GM23338 (cell line): Measurements from ENCODE around the gene THOC7. TPM values are rescaled to one million over a fixed set of nuclear protein-coding genes. Genes with fewer than 3 reads are reported as not detected.
A peak's percentile ranks its signal among the peaks of the same experiment; 100 is the strongest.

Source experiments
- ATAC-seq: fragments of 200-7000 bp; cut with Tn5 transposase; 3 replicates; pipeline ENCODE4 v1.9.1; 2020
- DNase-seq: peaks from one replicate; pipeline ENCODE4 v3.0.0-alpha.2; 2015; ENCODE audit warnings: low spot score
- H2AFZ ChIP-seq: fragments of 200-600 bp; sonication (generic); 2 replicates; pipeline ENCODE4 v1.8.0; 2016; ENCODE audit warnings: antibody characterized with exemption, mild to moderate bottlenecking, moderate library complexity
- H3F3A ChIP-seq: fragments of 200-600 bp; sonication (generic); replicated peaks from 2 replicates; pipeline ENCODE4 v1.8.0; 2017; ENCODE audit warnings: antibody characterized with exemption, mixed run types, low read depth
- H3K27ac ChIP-seq: fragments of 200-600 bp; sonication (generic); 2 replicates; pipeline ENCODE4 v1.6.1; 2016; ENCODE audit warnings: low read depth
- H3K27me3 ChIP-seq: fragments of 200-600 bp; sonication (generic); 2 replicates; pipeline ENCODE4 v1.8.0; 2016; ENCODE audit warnings: mild to moderate bottlenecking, mixed run types, moderate library complexity; ENCODE audit not compliant: insufficient read depth
- H3K36me3 ChIP-seq: fragments of 200-600 bp; sonication (generic); 2 replicates; pipeline ENCODE4 v1.8.0; 2016; ENCODE audit warnings: mild to moderate bottlenecking; ENCODE audit not compliant: insufficient read depth
- H3K4me1 ChIP-seq: fragments of 200-600 bp; sonication (generic); 2 replicates; pipeline ENCODE4 v1.8.0; 2016; ENCODE audit warnings: mild to moderate bottlenecking, moderate library complexity; ENCODE audit not compliant: insufficient read depth
- H3K4me2 ChIP-seq: fragments of 200-600 bp; sonication (generic); 2 replicates; pipeline ENCODE4 v1.7.1; 2017; ENCODE audit warnings: mixed run types
- H3K4me3 ChIP-seq: fragments of 200-600 bp; sonication (generic); 2 replicates; pipeline ENCODE4 v1.6.1; 2016; ENCODE audit warnings: mixed run types
- H3K79me2 ChIP-seq: fragments of 200-600 bp; sonication (generic); replicated peaks from 2 replicates; pipeline ENCODE4 v1.8.0; 2017; ENCODE audit warnings: mild to moderate bottlenecking; ENCODE audit not compliant: insufficient read depth
- H3K9me2 ChIP-seq: fragments of 200-600 bp; sonication (generic); 2 replicates; pipeline ENCODE4 v1.8.0; 2017; ENCODE audit not compliant: insufficient read depth
- H4K20me1 ChIP-seq: fragments of 200-600 bp; sonication (generic); replicated peaks from 2 replicates; pipeline ENCODE4 v1.8.0; 2017; ENCODE audit warnings: mild to moderate bottlenecking; ENCODE audit not compliant: insufficient read depth
- H3K27ac Mint-ChIP-seq: 2 replicates; pipeline ENCODE4 v1.8.0; 2020; ENCODE audit warnings: inconsistent platforms, mild to moderate bottlenecking, moderate library complexity, mixed read lengths
- H3K27me3 Mint-ChIP-seq: 3 replicates; pipeline ENCODE4 v1.8.0; 2022; ENCODE audit warnings: low read depth, mild to moderate bottlenecking, moderate library complexity, mixed read lengths, inconsistent platforms; ENCODE audit not compliant: insufficient read depth, poor library complexity
- H3K36me3 Mint-ChIP-seq: 3 replicates; pipeline ENCODE4 v1.8.0; 2021; ENCODE audit warnings: low read depth, mild to moderate bottlenecking, inconsistent platforms, moderate library complexity, mixed read lengths
- H3K4me1 Mint-ChIP-seq: 3 replicates; pipeline ENCODE4 v1.8.0; 2020; ENCODE audit warnings: mild to moderate bottlenecking, inconsistent platforms, mixed read lengths
- H3K4me3 Mint-ChIP-seq: 3 replicates; pipeline ENCODE4 v1.8.0; 2021; ENCODE audit warnings: moderate library complexity, mild to moderate bottlenecking, inconsistent platforms, mixed read lengths
- H3K9me3 Mint-ChIP-seq: 3 replicates; pipeline ENCODE4 v1.8.0; 2020; ENCODE audit warnings: moderate library complexity, mild to moderate bottlenecking, inconsistent platforms, mixed read lengths
- CREB1 ChIP-seq: fragments of 250-450 bp; sonication (Bioruptor Pico); IDR thresholded peaks from 2 replicates; pipeline ENCODE4 v1.5.0; 2020; ENCODE audit warnings: low read depth, mild to moderate bottlenecking, moderate library complexity
- ETS1 ChIP-seq: IDR thresholded peaks from 2 replicates; pipeline ENCODE4 v1.6.1; 2016; ENCODE audit warnings: antibody characterized with exemption
- EZH2 ChIP-seq: fragments of 200-600 bp; sonication (generic); IDR thresholded peaks from one replicate; pipeline ENCODE4 v1.8.0; 2017; ENCODE audit warnings: antibody characterized with exemption, mild to moderate bottlenecking, low read depth; ENCODE audit not compliant: unreplicated experiment
- EZH2phosphoT487 ChIP-seq: fragments of 200-600 bp; sonication (generic); IDR thresholded peaks from one replicate; pipeline ENCODE4 v1.8.1; 2018; ENCODE audit warnings: antibody characterized with exemption; ENCODE audit not compliant: unreplicated experiment
- JUNB ChIP-seq: IDR thresholded peaks from one replicate; pipeline ENCODE4 v1.6.1; 2016; ENCODE audit warnings: antibody characterized with exemption; ENCODE audit not compliant: unreplicated experiment
- NANOG ChIP-seq: IDR thresholded peaks from 2 replicates; pipeline ENCODE4 v1.6.1; 2016; ENCODE audit warnings: antibody characterized with exemption, borderline replicate concordance
- POLR2AphosphoS5 ChIP-seq: IDR thresholded peaks from 2 replicates; pipeline ENCODE4 v1.6.1; 2016; ENCODE audit warnings: antibody characterized with exemption, low read depth
- STAT1 ChIP-seq: IDR thresholded peaks from one replicate; pipeline ENCODE4 v1.6.1; 2016; ENCODE audit warnings: antibody characterized with exemption; ENCODE audit not compliant: unreplicated experiment
- ZNF114 ChIP-seq: fragments of 250-450 bp; sonication (Bioruptor Pico); IDR thresholded peaks from 2 replicates; pipeline ENCODE4 v1.5.0; 2020; ENCODE audit warnings: mild to moderate bottlenecking, moderate library complexity
- ZNF331 ChIP-seq: fragments of 250-450 bp; sonication (Bioruptor Pico); IDR thresholded peaks from 2 replicates; pipeline ENCODE4 v1.5.0; 2020; ENCODE audit warnings: low read depth, mild to moderate bottlenecking, moderate library complexity
- ZNF462 ChIP-seq: fragments of 250-450 bp; sonication (Bioruptor Pico); IDR thresholded peaks from 2 replicates; pipeline ENCODE4 v1.5.0; 2020; ENCODE audit warnings: mild to moderate bottlenecking, moderate library complexity
- polyA plus RNA-seq: library from polyadenylated mRNA; unstranded; fragments of >200 nt; fragmentation: Nextera tagmentation; extraction: Ambion mirVana; gene quantifications from 2 replicates; pipeline ENCODE4 v1.2.1, GENCODE V29; 2016
- total RNA-seq: library from RNA; depleted of rRNA; stranded (reverse); fragments of >200 nt; shearing (Covaris generic); gene quantifications from 2 replicates; pipeline ENCODE4 v1.2.3, GENCODE V29; 2014
- TF ChIP-seq, protein P1 (sequence below), 2 experiments: fragments of 200-600 bp in 1 of 2; sonication (generic) in 1 of 2; conservative IDR thresholded peaks; 2 replicates each; pipeline versions ENCODE4 v1.5.1 to v1.6.1; 2016 to 2017; ENCODE audit warnings: antibody characterized with exemption in 2 of 2, low read depth in 2 of 2, mild to moderate bottlenecking in 2 of 2, moderate library complexity in 1 of 2
- TF ChIP-seq, protein P2 (sequence below): IDR thresholded peaks from one replicate; pipeline ENCODE4 v1.6.1; 2018; ENCODE audit warnings: antibody characterized with exemption; ENCODE audit not compliant: unreplicated experiment

The THOC7 gene
- total and polyA plus RNA-seq, 2 experiments from 2014 or later, result 53.9 to 166 TPM

- H3K36me3 Mint-ChIP-seq, result 0 out of 3 replicates have a peak, but pooled peaks cover 3% of the 10 kb centered on the region
- no peaks in the 10 kb centered on the region for H3K36me3 ChIP-seq
- H3K9me3 Mint-ChIP-seq, result no peaks in the 10 kb centered on the region
- DNase-seq (no peak), ATAC-seq (no peak)
- H4K20me1 ChIP-seq, result no peaks in the 10 kb centered on the region
- no peak overlapping the region for H3K27ac ChIP-seq
- TF ChIP-seq ZNF114 (no peak), EZH2 (no peak), STAT1 (no peak), JUNB (no peak), POLR2AphosphoS5 (no peak), EZH2phosphoT487 (no peak), CREB1 (CRISPR knock-in tag) (no peak), ETS1 (no peak), NANOG (no peak), ZNF462 (CRISPR knock-in tag) (no peak), ZNF331 (CRISPR knock-in tag) (no peak)
- TF ChIP-seq, protein P1, sequence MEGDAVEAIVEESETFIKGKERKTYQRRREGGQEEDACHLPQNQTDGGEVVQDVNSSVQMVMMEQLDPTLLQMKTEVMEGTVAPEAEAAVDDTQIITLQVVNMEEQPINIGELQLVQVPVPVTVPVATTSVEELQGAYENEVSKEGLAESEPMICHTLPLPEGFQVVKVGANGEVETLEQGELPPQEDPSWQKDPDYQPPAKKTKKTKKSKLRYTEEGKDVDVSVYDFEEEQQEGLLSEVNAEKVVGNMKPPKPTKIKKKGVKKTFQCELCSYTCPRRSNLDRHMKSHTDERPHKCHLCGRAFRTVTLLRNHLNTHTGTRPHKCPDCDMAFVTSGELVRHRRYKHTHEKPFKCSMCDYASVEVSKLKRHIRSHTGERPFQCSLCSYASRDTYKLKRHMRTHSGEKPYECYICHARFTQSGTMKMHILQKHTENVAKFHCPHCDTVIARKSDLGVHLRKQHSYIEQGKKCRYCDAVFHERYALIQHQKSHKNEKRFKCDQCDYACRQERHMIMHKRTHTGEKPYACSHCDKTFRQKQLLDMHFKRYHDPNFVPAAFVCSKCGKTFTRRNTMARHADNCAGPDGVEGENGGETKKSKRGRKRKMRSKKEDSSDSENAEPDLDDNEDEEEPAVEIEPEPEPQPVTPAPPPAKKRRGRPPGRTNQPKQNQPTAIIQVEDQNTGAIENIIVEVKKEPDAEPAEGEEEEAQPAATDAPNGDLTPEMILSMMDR (conservative IDR thresholded peaks at IDR 0.05; ENCODE audit: low read depth in 2 of 2), result no peak
- TF ChIP-seq, protein P2, sequence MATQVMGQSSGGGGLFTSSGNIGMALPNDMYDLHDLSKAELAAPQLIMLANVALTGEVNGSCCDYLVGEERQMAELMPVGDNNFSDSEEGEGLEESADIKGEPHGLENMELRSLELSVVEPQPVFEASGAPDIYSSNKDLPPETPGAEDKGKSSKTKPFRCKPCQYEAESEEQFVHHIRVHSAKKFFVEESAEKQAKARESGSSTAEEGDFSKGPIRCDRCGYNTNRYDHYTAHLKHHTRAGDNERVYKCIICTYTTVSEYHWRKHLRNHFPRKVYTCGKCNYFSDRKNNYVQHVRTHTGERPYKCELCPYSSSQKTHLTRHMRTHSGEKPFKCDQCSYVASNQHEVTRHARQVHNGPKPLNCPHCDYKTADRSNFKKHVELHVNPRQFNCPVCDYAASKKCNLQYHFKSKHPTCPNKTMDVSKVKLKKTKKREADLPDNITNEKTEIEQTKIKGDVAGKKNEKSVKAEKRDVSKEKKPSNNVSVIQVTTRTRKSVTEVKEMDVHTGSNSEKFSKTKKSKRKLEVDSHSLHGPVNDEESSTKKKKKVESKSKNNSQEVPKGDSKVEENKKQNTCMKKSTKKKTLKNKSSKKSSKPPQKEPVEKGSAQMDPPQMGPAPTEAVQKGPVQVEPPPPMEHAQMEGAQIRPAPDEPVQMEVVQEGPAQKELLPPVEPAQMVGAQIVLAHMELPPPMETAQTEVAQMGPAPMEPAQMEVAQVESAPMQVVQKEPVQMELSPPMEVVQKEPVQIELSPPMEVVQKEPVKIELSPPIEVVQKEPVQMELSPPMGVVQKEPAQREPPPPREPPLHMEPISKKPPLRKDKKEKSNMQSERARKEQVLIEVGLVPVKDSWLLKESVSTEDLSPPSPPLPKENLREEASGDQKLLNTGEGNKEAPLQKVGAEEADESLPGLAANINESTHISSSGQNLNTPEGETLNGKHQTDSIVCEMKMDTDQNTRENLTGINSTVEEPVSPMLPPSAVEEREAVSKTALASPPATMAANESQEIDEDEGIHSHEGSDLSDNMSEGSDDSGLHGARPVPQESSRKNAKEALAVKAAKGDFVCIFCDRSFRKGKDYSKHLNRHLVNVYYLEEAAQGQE, result no peak
- peaks cover 77% of the 10 kb centered on the region for H3K79me2 ChIP-seq
- H3K4me1 ChIP-seq, result peaks cover 77% of the 10 kb centered on the region
- H3K27ac Mint-ChIP-seq, result peak overlapping the region; percentile 47; the same call in 1 of the 2 replicates
- H3K4me3 Mint-ChIP-seq, result no peak overlapping the region
- H2AFZ ChIP-seq, result no peak overlapping the region
- peaks cover 64% of the 10 kb centered on the region for H3K4me1 Mint-ChIP-seq
- H3K4me2 ChIP-seq, result 0 out of 2 replicates have a peak overlapping the region, but pooled peaks have one; percentile 23
- no peaks in the 10 kb centered on the region for H3F3A ChIP-seq
- H3K27me3 Mint-ChIP-seq, result no peaks in the 10 kb centered on the region
- no peaks in the 10 kb centered on the region for H3K9me2 ChIP-seq
- H3K4me3 ChIP-seq, result no peak overlapping the region
- no peaks in the 10 kb centered on the region for H3K27me3 ChIP-seq
These were observed 6.3 kb downstream of the THOC7 start for GRCh38 chr3:63857311-63857710.
